Activated naive CD8-positive, alpha-beta T cell treated with anti-CD3 and anti-CD28 coated beads for 36 hours (primary cell): Measurements from ENCODE around the gene CMC2. TPM values are rescaled to one million over a fixed set of nuclear protein-coding genes. Genes with fewer than 3 reads are reported as not detected.

Source experiments
- DNase-seq: peaks from one replicate; pipeline ENCODE4 v3.0.0; 2021
- H3K27ac Mint-ChIP-seq: one replicate; pipeline ENCODE4 v1.8.0; 2022; ENCODE audit warnings: mild to moderate bottlenecking, moderate library complexity, mixed read lengths
- H3K27me3 Mint-ChIP-seq: one replicate; pipeline ENCODE4 v1.8.0; 2022; ENCODE audit warnings: mild to moderate bottlenecking, mixed read lengths
- H3K36me3 Mint-ChIP-seq: one replicate; pipeline ENCODE4 v1.8.0; 2021; ENCODE audit warnings: mild to moderate bottlenecking, mixed read lengths
- H3K4me1 Mint-ChIP-seq: one replicate; pipeline ENCODE4 v1.8.0; 2021; ENCODE audit warnings: mixed read lengths
- H3K4me3 Mint-ChIP-seq: one replicate; pipeline ENCODE4 v1.8.0; 2022; ENCODE audit warnings: mild to moderate bottlenecking, moderate library complexity, mixed read lengths
- H3K9me3 Mint-ChIP-seq: one replicate; pipeline ENCODE4 v1.8.0; 2022; ENCODE audit warnings: mixed read lengths
- total RNA-seq, 2 experiments: library from RNA; stranded (reverse); gene quantifications; one replicate each; pipeline ENCODE4 v1.2.3, GENCODE V29; 2021

The CMC2 gene
- total RNA-seq, 2 experiments from 2014 or later = 126 to 131 TPM

GRCh38 chr16:80992676-80993293 lies 13.9 kb downstream of the CMC2 start:
- Mint-ChIP-seq H3K27me3 (no peaks in the 10 kb centered on the region), H3K27ac (no peak overlapping the region), H3K9me3 (no peaks in the 10 kb centered on the region), H3K4me1 (peaks cover 29% of the 10 kb centered on the region), H3K4me3 (no peak overlapping the region), H3K36me3 (peaks cover 35% of the 10 kb centered on the region)
- no peak for DNase-seq

- peaks cover 35% of the 10 kb centered on the region for H3K36me3 Mint-ChIP-seq
- H3K4me3 Mint-ChIP-seq = no peak overlapping the region
- peaks cover 28% of the 10 kb centered on the region for H3K4me1 Mint-ChIP-seq
- no peaks in the 10 kb centered on the region for H3K9me3 Mint-ChIP-seq
- H3K27ac Mint-ChIP-seq = no peak overlapping the region
- H3K27me3 Mint-ChIP-seq = no peaks in the 10 kb centered on the region
- no peak for DNase-seq
Measured at GRCh38 chr16:80991792-80992430, 14.8 kb downstream of the CMC2 start.

- Mint-ChIP-seq H3K4me1 (peaks cover 30% of the 10 kb centered on the region), H3K36me3 (peaks cover 38% of the 10 kb centered on the region), H3K27me3 (no peaks in the 10 kb centered on the region), H3K27ac (no peak overlapping the region), H3K4me3 (no peak overlapping the region), H3K9me3 (no peaks in the 10 kb centered on the region)
- no peak for DNase-seq
Measured at GRCh38 chr16:80990978-80991377, 15.7 kb downstream of the CMC2 start.

GRCh38 chr16:80990577-80990976 lies 16.1 kb downstream of the CMC2 start:
- Mint-ChIP-seq H3K9me3 (no peaks in the 10 kb centered on the region), H3K4me3 (no peak overlapping the region), H3K4me1 (peaks cover 30% of the 10 kb centered on the region), H3K27ac (no peak overlapping the region), H3K36me3 (peaks cover 38% of the 10 kb centered on the region), H3K27me3 (no peaks in the 10 kb centered on the region)
- DNase-seq = no peak

- no peak overlapping the region for H3K27ac Mint-ChIP-seq
- H3K27me3 Mint-ChIP-seq = no peaks in the 10 kb centered on the region
- H3K9me3 Mint-ChIP-seq = no peaks in the 10 kb centered on the region
- no peak for DNase-seq
- peaks cover 28% of the 10 kb centered on the region for H3K4me1 Mint-ChIP-seq
- H3K4me3 Mint-ChIP-seq = no peak overlapping the region
- peaks cover 39% of the 10 kb centered on the region for H3K36me3 Mint-ChIP-seq
Measured at GRCh38 chr16:80989801-80990200, 16.9 kb downstream of the CMC2 start.

GRCh38 chr16:80988756-80989155 lies 17.9 kb downstream of the CMC2 start:
- Mint-ChIP-seq H3K9me3 (no peaks in the 10 kb centered on the region), H3K4me1 (peaks cover 19% of the 10 kb centered on the region), H3K36me3 (peaks cover 32% of the 10 kb centered on the region), H3K27ac (no peak overlapping the region), H3K4me3 (no peak overlapping the region), H3K27me3 (no peaks in the 10 kb centered on the region)
- DNase-seq = no peak

- peaks cover 19% of the 10 kb centered on the region for H3K4me1 Mint-ChIP-seq
- peaks cover 26% of the 10 kb centered on the region for H3K36me3 Mint-ChIP-seq
Measured at GRCh38 chr16:80986557-80986956, 20.1 kb downstream of the CMC2 start.

GRCh38 chr16:80985611-80986010 lies 21.1 kb downstream of the CMC2 start:
- Mint-ChIP-seq H3K4me1 (peaks cover 19% of the 10 kb centered on the region), H3K36me3 (peaks cover 23% of the 10 kb centered on the region), H3K9me3 (no peaks in the 10 kb centered on the region), H3K27ac (no peak overlapping the region), H3K27me3 (no peaks in the 10 kb centered on the region), H3K4me3 (no peak overlapping the region)
- DNase-seq = no peak

More at GRCh38 chr16:80986557-80986956, 20.1 kb downstream of the CMC2 start:
- DNase-seq = no peak
- Mint-ChIP-seq H3K27me3 (no peaks in the 10 kb centered on the region), H3K9me3 (no peaks in the 10 kb centered on the region), H3K27ac (no peak overlapping the region), H3K4me3 (no peak overlapping the region)

GRCh38 chr16:80984124-80984892 lies 22.4 kb downstream of the CMC2 start:
- H3K36me3 Mint-ChIP-seq = peaks cover 19% of the 10 kb centered on the region
- H3K27ac Mint-ChIP-seq = no peak overlapping the region
- no peaks in the 10 kb centered on the region for H3K27me3 Mint-ChIP-seq
- no peaks in the 10 kb centered on the region for H3K9me3 Mint-ChIP-seq
- H3K4me1 Mint-ChIP-seq = peaks cover 19% of the 10 kb centered on the region
- DNase-seq = no peak
- H3K4me3 Mint-ChIP-seq = no peak overlapping the region

- no peak for DNase-seq
- H3K4me3 Mint-ChIP-seq = no peak overlapping the region
- no peaks in the 10 kb centered on the region for H3K9me3 Mint-ChIP-seq
- no peak overlapping the region for H3K27ac Mint-ChIP-seq
- H3K27me3 Mint-ChIP-seq = no peaks in the 10 kb centered on the region
- H3K36me3 Mint-ChIP-seq = peaks cover 22% of the 10 kb centered on the region
- H3K4me1 Mint-ChIP-seq = peaks cover 13% of the 10 kb centered on the region
Measured at GRCh38 chr16:80982646-80983045, 24.0 kb downstream of the CMC2 start.

- peaks cover 17% of the 10 kb centered on the region for H3K36me3 Mint-ChIP-seq
Measured at GRCh38 chr16:80981103-80981502, 25.6 kb downstream of the CMC2 start.

GRCh38 chr16:80976946-80977345 lies 29.7 kb downstream of the CMC2 start:
- Mint-ChIP-seq H3K27ac (no peak overlapping the region), H3K9me3 (no peaks in the 10 kb centered on the region), H3K4me1 (peaks cover 2% of the 10 kb centered on the region), H3K4me3 (no peak overlapping the region), H3K36me3 (peaks cover 20% of the 10 kb centered on the region), H3K27me3 (no peaks in the 10 kb centered on the region)
- DNase-seq = no peak

More at GRCh38 chr16:80981103-80981502, 25.6 kb downstream of the CMC2 start:
- Mint-ChIP-seq H3K4me1 (peaks cover 2% of the 10 kb centered on the region), H3K27me3 (no peaks in the 10 kb centered on the region), H3K27ac (no peak overlapping the region), H3K4me3 (no peak overlapping the region), H3K9me3 (no peaks in the 10 kb centered on the region)
- no peak for DNase-seq

- Mint-ChIP-seq H3K9me3 (no peaks in the 10 kb centered on the region), H3K36me3 (peaks cover 19% of the 10 kb centered on the region), H3K4me1 (no peaks in the 10 kb centered on the region), H3K27me3 (no peaks in the 10 kb centered on the region), H3K27ac (no peak overlapping the region), H3K4me3 (no peak overlapping the region)
- no peak for DNase-seq
Measured at GRCh38 chr16:80974649-80975376, 31.9 kb downstream of the CMC2 start.

- no peaks in the 10 kb centered on the region for H3K9me3 Mint-ChIP-seq
- no peak overlapping the region for H3K4me3 Mint-ChIP-seq
- no peak overlapping the region for H3K27ac Mint-ChIP-seq
- no peak for DNase-seq
- H3K27me3 Mint-ChIP-seq = no peaks in the 10 kb centered on the region
- no peaks in the 10 kb centered on the region for H3K4me1 Mint-ChIP-seq
- H3K36me3 Mint-ChIP-seq = peaks cover 21% of the 10 kb centered on the region
Measured at GRCh38 chr16:80973991-80974390, 32.7 kb downstream of the CMC2 start.

- DNase-seq = no peak
- no peak overlapping the region for H3K4me3 Mint-ChIP-seq
- H3K9me3 Mint-ChIP-seq = no peaks in the 10 kb centered on the region
- no peak overlapping the region for H3K27ac Mint-ChIP-seq
- H3K4me1 Mint-ChIP-seq = no peaks in the 10 kb centered on the region
- H3K27me3 Mint-ChIP-seq = no peaks in the 10 kb centered on the region
- peaks cover 21% of the 10 kb centered on the region for H3K36me3 Mint-ChIP-seq
Measured at GRCh38 chr16:80972611-80973010, 34.1 kb downstream of the CMC2 start.
